Progenitor cell of endocrine pancreas (in vitro differentiated cells): ENCODE data around the gene CD34. TPM values are rescaled to one million over a fixed set of nuclear protein-coding genes. Genes with fewer than 3 reads are reported as not detected.

ENCODE experiments used
- DNase-seq: peaks from one replicate; pipeline ENCODE4 v3.0.0; 2021; ENCODE audit warnings: low spot score; ENCODE audit not compliant: unreplicated experiment
- H3K27ac Mint-ChIP-seq: 2 replicates; pipeline ENCODE4 v1.8.0; 2021; ENCODE audit warnings: mild to moderate bottlenecking, moderate library complexity, mixed read lengths
- H3K27me3 Mint-ChIP-seq: 2 replicates; pipeline ENCODE4 v1.8.0; 2021; ENCODE audit warnings: mixed read lengths
- H3K36me3 Mint-ChIP-seq: 2 replicates; pipeline ENCODE4 v1.8.0; 2022; ENCODE audit warnings: mixed read lengths; ENCODE audit not compliant: insufficient read depth
- H3K4me1 Mint-ChIP-seq: 2 replicates; pipeline ENCODE4 v1.8.0; 2021; ENCODE audit warnings: low read depth, mixed read lengths
- H3K4me3 Mint-ChIP-seq: 2 replicates; pipeline ENCODE4 v1.8.0; 2021; ENCODE audit warnings: low read depth, mild to moderate bottlenecking, moderate library complexity, mixed read lengths
- H3K9me3 Mint-ChIP-seq: 2 replicates; pipeline ENCODE4 v1.8.0; 2021; ENCODE audit warnings: low read depth, mixed read lengths
- total RNA-seq: library from RNA; stranded (reverse); gene quantifications from 2 replicates; pipeline ENCODE4 v1.2.1, GENCODE V29; 2021
- TF ChIP-seq, protein P1 (sequence below): fragments of 200-600 bp; sonication (generic); IDR thresholded peaks from one replicate; pipeline ENCODE4 v1.5.0; 2021; ENCODE audit warnings: antibody characterized with exemption, mild to moderate bottlenecking; ENCODE audit not compliant: unreplicated experiment

Gene CD34
- total RNA-seq, 1 donor from 2014 or later = 0.07 TPM

DNA sequence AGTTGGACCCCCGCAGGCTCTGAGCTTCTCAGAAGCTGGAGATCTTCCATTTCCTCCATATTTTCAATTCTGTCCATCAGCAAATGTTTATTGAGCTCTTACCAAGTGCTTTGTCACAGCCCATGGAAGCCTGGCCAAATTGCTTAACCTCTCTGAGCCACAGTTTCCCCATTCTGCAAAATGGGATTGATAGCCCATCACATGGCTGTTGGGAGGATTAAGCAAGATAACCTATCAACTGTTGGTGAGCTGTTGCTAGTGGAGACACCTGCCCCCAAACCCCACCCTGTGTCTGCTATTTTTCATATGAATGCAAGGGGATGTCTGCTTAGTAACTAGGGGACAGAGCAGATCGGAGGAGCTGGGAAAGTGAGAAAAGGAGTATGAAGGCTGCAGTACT is 38.3 kb downstream of the CD34 start:
- H3K4me1 Mint-ChIP-seq = peaks cover 17% of the 10 kb centered on the region

DNA sequence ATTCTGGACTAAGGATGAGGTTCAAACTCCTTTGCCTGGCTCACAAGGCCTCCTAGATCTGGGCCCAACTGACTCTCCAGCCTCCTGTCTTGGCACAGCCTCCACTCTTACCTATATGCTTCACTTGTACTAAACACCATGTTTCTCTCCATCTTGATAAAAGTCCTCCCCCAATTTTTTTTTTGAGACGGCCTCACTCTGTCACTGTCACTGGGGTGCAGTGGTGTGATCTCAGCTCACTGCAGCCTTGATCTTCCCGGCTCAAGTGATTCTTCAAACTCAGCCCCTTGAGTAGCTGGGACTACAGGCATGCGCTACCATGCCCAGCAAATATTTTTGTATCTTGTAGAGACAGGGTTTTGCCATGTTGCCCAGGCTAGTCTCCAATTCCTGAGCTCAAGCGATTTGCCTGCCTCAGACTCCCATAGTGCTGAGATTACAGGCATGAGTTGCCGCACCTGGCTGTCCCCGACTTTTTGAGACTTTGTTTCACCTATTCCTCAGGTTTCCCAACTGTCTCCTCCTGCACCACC is 39.7 kb downstream of the CD34 start:
- TF ChIP-seq, protein P1, sequence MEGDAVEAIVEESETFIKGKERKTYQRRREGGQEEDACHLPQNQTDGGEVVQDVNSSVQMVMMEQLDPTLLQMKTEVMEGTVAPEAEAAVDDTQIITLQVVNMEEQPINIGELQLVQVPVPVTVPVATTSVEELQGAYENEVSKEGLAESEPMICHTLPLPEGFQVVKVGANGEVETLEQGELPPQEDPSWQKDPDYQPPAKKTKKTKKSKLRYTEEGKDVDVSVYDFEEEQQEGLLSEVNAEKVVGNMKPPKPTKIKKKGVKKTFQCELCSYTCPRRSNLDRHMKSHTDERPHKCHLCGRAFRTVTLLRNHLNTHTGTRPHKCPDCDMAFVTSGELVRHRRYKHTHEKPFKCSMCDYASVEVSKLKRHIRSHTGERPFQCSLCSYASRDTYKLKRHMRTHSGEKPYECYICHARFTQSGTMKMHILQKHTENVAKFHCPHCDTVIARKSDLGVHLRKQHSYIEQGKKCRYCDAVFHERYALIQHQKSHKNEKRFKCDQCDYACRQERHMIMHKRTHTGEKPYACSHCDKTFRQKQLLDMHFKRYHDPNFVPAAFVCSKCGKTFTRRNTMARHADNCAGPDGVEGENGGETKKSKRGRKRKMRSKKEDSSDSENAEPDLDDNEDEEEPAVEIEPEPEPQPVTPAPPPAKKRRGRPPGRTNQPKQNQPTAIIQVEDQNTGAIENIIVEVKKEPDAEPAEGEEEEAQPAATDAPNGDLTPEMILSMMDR = no peak
- no peaks in the 10 kb centered on the region for H3K36me3 Mint-ChIP-seq
- peaks cover 17% of the 10 kb centered on the region for H3K4me1 Mint-ChIP-seq
- DNase-seq = no peak
- no peak overlapping the region for H3K4me3 Mint-ChIP-seq
- H3K9me3 Mint-ChIP-seq = no peaks in the 10 kb centered on the region
- H3K27me3 Mint-ChIP-seq = peaks cover 17% of the 10 kb centered on the region
- H3K27ac Mint-ChIP-seq = no peak overlapping the region

More for the DNA sequence above, 38.3 kb downstream of the CD34 start:
- no peak for DNase-seq
- no peaks in the 10 kb centered on the region for H3K9me3 Mint-ChIP-seq
- peaks cover 20% of the 10 kb centered on the region for H3K27me3 Mint-ChIP-seq
- H3K36me3 Mint-ChIP-seq = no peaks in the 10 kb centered on the region
- no peak overlapping the region for H3K27ac Mint-ChIP-seq
- H3K4me3 Mint-ChIP-seq = no peak overlapping the region
- TF ChIP-seq, protein P1 = no peak

DNA sequence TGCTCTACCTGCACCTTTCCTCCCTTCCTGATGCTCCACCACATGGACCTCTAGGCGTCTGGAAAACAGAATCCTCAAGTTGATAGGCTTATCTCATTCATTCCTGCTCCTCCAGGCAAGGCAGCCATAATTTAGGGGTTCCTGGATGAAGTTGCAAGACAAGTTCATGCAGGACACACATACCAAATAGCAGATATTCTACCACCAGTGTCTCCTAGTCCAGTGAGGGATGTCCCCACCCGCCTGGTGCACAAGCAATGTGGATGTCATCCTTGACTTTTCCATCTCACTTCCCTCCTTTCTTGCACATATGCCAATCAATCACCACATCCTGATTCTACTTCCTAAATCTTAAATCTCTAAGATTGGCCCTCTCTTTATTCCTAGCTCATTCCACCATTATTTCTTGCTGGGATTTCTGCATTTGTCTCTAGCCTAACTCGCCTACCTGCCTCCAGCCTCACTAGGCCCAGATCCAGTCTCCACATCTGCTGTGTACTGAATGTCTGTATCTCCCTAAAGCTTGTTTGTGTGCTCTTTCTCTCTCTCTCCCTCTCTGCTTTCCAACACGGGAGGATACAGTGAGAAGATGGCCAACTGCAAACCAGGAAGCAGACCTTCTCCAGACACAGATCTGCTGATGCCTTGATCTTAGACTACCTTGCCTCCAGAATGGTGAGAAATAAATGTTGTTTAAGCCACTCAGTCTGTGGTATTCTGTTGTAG is 40.5 kb downstream of the CD34 start:
- peak overlapping the region; percentile 34 for H3K4me3 Mint-ChIP-seq
- peaks cover 13% of the 10 kb centered on the region for H3K4me1 Mint-ChIP-seq
- no peak overlapping the region for H3K27ac Mint-ChIP-seq
- H3K9me3 Mint-ChIP-seq = no peaks in the 10 kb centered on the region
- TF ChIP-seq, protein P1 = no peak
- no peak for DNase-seq
- H3K27me3 Mint-ChIP-seq = peaks cover 15% of the 10 kb centered on the region
- peaks cover 3% of the 10 kb centered on the region for H3K36me3 Mint-ChIP-seq

DNA sequence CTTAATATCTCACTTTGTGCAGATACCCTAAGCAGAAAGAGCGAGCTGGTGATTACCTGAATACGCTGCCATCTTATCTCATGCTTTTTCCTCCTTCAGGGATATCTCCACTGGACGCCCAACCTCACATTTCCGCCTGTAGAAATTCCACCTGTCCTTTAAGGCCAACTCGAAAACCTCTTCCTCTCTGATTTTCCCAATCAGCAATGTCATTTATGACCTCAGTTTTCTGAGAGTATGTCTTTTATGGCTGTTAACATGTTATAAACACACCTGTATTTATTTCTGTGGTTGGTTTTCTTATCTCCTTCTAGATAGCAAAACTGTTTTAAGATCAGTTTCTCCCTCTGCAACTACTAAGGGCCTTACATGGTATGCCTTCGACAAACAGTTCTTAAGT is 41.1 kb downstream of the CD34 start:
- H3K27me3 Mint-ChIP-seq = peaks cover 15% of the 10 kb centered on the region
- H3K36me3 Mint-ChIP-seq = peaks cover 3% of the 10 kb centered on the region
- no peak overlapping the region for H3K27ac Mint-ChIP-seq
- H3K4me3 Mint-ChIP-seq = peak overlapping the region; percentile 34
- H3K9me3 Mint-ChIP-seq = no peaks in the 10 kb centered on the region
- no peak for DNase-seq
- H3K4me1 Mint-ChIP-seq = peaks cover 13% of the 10 kb centered on the region
- TF ChIP-seq, protein P1 = no peak

DNA sequence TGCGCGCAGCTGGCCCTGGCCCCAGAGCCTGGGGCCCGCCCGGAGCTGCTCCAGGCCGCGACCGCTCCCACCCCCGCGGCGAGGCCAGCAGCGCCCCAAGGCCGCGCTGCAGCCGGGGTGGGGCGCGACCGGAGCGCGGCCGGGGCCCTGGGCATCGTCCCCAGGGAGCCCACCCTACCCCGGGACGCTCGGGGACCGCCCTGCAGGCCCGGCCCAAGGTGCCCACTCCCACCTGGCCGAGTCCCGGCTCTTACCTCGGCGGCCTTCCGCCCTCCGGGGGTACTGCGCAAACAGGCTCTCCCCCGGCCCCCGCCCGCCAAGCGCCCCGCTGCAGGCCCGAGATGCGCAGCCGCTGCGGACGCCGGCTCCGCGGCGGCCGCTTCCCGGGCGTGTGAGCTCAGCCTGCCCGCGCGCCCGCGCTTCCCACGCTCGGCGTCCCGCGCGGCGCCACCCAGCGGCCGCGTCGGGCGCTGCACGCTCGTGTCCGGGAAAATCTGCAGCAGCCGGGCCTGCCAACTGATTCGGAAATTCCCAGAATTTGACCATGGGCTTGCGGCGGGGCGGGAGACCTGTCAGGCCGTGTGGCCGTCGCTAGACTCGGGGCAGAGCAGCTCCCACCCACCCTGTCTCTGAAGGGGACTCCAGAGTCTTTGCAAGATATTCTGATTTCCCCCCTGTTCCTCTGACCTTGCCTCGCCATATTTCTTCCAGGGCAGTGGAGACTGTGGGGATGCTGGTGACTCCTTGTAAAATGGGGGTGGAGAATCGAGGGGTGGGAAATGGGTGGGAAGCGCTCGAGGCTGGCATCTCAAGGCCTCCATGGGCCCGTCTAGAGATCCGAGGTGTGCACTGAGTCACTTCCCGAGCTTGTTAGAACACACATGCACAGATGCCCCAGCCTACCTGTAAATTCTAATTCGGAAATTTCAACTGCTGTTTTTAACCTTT is 41.9 kb downstream of the CD34 start:
- DNase-seq = peak; percentile 72
- no peaks in the 10 kb centered on the region for H3K9me3 Mint-ChIP-seq
- peaks cover 15% of the 10 kb centered on the region for H3K27me3 Mint-ChIP-seq
- TF ChIP-seq, protein P1 = peak; percentile 85
- no peak overlapping the region for H3K27ac Mint-ChIP-seq
- H3K4me1 Mint-ChIP-seq = peaks cover 13% of the 10 kb centered on the region
- H3K4me3 Mint-ChIP-seq = peak overlapping the region; percentile 75
- peaks cover 3% of the 10 kb centered on the region for H3K36me3 Mint-ChIP-seq
